H1 (cell line): ENCODE measurements around the gene SPATS2L. TPM values are rescaled to one million over a fixed set of nuclear protein-coding genes. Genes with fewer than 3 reads are reported as not detected.

Experiments used
- CBX8 ChIP-seq: fragments of 300-800, 300-1000 bp; sonication (generic); IDR thresholded peaks from 2 replicates; pipeline ENCODE4 v1.7.1; 2016; ENCODE audit warnings: low read depth, low read length, borderline replicate concordance
- CHD7 ChIP-seq: fragments of 300-600 bp; sonication (generic); IDR thresholded peaks from 2 replicates; pipeline ENCODE4 v1.7.1; 2012; ENCODE audit warnings: low read length, moderate library complexity, mild to moderate bottlenecking, inconsistent platforms; ENCODE audit not compliant: insufficient replicate concordance
- KDM1A ChIP-seq: fragments of 200-600, 300-600 bp; sonication (generic); IDR thresholded peaks from 2 replicates; pipeline ENCODE4 v1.7.1; 2016; ENCODE audit warnings: mild to moderate bottlenecking, low read length, borderline replicate concordance
- polyA plus RNA-seq, 7 experiments: library from polyadenylated mRNA; depleted of rRNA in 3 of 7; stranded (reverse) in 5 of 7; unstranded in 2 of 7; fragments of >200 nt in 5 of 7; fragments of 200-250 nt in 2 of 7; gene quantifications; 1 replicate in 5 of 7; 2 replicates in 1 of 7; 4 replicates in 1 of 7; pipeline versions ENCODE4 v1.2.1 to v1.2.3, GENCODE V29; 2011 to 2013; ENCODE audit warnings: missing spikeins in 2 of 7, mixed read lengths in 2 of 7
- total RNA-seq: library from RNA; stranded (reverse); fragmentation: NEBNext Ultra II Directional; extraction: Animal tissue kit (Norgen Biotek cat#: 25700); gene quantifications from 2 replicates; pipeline ENCODE4 v1.2.1, GENCODE V29; 2021

SPATS2L gene
- total and polyA plus RNA-seq, 2 of the 8 experiments (the other 6 are each of a cell fraction or from before 2014, with no cell fraction given): 67.3 to 189 TPM

- TF ChIP-seq CHD7 (no peak), CBX8 (no peak), KDM1A (no peak)
These were observed 53.9 kb downstream of the SPATS2L start (continued) for GRCh38 chr2:200360364-200360763.
